ENCODE data around the gene XRN2.
"Not testable (repeated sequence)": the region's sequence is repeated elsewhere in the genome, so short reads cannot be mapped to it uniquely, and the experiment has no call there.

DNA sequence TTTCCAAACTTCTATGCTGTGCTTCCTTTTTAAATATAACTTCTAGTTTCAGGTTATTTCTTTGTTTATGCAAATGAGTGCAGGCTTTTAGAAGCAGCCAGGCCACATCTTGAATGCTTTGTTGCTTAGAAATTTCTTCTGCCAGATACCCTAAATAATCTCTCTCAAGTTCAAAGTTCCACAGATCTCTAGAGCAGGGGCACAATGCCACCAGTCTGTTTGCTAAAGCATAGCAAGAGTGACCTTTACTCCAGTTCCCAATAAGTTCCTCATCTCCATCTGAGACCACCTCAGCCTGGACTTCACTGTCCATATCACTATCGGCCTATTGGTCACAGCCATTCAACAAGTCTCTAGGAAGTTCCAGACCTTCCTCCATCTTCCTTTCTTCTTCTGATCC is 120.6 kb downstream of the XRN2 start:
- TF ChIP-seq, protein P1, sequence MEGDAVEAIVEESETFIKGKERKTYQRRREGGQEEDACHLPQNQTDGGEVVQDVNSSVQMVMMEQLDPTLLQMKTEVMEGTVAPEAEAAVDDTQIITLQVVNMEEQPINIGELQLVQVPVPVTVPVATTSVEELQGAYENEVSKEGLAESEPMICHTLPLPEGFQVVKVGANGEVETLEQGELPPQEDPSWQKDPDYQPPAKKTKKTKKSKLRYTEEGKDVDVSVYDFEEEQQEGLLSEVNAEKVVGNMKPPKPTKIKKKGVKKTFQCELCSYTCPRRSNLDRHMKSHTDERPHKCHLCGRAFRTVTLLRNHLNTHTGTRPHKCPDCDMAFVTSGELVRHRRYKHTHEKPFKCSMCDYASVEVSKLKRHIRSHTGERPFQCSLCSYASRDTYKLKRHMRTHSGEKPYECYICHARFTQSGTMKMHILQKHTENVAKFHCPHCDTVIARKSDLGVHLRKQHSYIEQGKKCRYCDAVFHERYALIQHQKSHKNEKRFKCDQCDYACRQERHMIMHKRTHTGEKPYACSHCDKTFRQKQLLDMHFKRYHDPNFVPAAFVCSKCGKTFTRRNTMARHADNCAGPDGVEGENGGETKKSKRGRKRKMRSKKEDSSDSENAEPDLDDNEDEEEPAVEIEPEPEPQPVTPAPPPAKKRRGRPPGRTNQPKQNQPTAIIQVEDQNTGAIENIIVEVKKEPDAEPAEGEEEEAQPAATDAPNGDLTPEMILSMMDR (IDR thresholded peaks at IDR 0.05; ENCODE audit: low read depth, low read length): not testable (repeated sequence)
- not testable (repeated sequence) for TF ChIP-seq EZH2phosphoT487 (IDR thresholded peaks at IDR 0.05; ENCODE audit: low read depth)

Measured in OCI-LY3 (cell line).